Measurements from ENCODE around the gene MBTPS2. TPM values are rescaled to one million over a fixed set of nuclear protein-coding genes. Genes with fewer than 3 reads are reported as not detected.
"Not testable (repeated sequence)": the region's sequence is repeated elsewhere in the genome, so short reads cannot be mapped to it uniquely, and the experiment has no call there.

Gene MBTPS2
- total RNA-seq, 1 donor from 2014 or later: 7.9 TPM

- no peak for ATAC-seq
Measured at GRCh38 chrX:21863241-21863640, 23.8 kb downstream of the MBTPS2 start.

- ATAC-seq: no peak
Measured at GRCh38 chrX:21865436-21865835, 26.0 kb downstream of the MBTPS2 start.

- ATAC-seq: no peak
Measured at GRCh38 chrX:21870494-21870893, 31.1 kb downstream of the MBTPS2 start.

DNA sequence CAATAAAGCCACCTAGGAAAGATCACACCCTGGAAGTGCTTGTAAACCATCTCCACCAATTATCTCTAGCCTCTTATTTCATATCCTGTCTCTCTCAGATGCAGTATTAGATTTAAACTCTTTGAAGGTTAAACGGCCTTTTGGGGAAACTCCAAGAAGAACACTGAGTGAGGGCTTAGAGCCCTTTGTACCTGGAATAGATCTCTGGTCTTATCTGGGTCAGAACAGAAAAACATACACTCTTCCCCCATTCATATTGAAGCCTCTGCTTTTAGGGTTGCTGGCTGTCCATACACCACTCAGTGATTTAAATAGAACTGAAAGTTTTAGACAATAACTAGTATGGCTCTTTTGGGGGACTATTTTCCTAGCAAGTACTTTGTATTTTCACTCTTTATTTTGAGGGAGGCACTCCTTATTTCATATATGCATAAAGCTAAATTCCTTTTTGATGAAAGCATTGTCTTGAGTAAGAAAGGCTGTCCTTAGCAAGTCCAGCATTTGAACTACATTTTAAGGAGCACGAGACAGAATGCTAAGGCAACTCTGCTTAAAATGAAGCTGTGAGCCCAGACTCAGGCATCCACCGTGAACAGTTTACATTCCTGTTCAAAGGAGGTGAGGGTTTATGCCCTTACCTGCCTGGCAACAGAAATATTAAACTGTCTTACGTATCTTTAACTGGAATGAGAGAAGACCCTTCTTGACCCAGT, 33.8 kb downstream of the MBTPS2 start:
- ATAC-seq: no peak

DNA sequence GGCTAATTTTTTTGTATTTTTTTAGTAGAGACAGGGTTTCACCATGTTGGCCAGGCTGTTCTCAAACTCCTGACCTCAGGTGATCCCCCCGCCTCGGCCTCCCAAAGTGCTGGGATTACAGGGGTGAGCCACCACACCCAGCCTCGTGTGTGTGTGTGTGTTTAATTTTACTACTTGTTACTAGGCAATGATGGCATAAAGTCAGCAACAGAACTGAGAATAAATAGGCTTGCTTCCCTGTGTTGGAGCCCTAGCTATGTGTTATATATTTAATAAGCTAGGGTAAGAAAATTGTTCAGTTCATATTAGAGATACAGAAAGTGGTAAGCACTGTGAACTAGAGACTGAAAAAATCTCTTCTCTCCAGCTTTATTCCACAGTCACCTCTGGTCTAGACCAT, 34.8 kb downstream of the MBTPS2 start:
- not testable (repeated sequence) for ATAC-seq

- no peak for ATAC-seq
Measured at GRCh38 chrX:21875013-21875412, 35.6 kb downstream of the MBTPS2 start.

DNA sequence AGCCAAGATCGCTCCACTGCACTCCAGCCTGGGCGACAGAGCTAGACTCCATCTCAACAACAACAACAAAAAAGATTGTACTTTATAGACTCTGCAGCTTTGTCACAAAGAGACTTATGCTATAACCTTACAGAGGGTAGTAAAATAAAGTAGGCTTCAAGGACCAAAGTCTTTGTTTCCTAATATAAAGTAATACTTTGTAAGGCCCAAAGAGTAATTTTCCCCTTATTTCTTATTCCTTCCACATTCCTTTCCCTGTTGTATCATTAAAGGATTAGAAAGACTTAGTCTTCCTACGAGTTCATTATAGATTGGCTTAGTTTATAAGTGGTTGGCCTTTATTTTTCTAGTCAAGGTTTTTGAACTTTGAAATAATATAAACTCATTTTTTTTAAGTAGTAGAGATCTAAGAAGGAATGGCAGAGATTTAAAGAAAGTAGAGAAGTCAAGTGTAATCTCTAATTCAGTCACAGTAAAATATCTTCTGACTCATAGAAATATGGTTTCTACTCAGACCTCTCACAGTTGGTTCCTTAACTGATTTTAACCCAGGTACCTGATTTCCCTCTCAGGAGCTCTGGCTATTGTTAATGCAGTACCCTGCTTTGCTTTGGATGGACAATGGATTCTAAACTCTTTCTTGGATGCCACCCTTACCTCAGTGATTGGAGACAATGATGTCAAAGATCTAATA, 42.6 kb downstream of the MBTPS2 start:
- no peak for ATAC-seq

DNA sequence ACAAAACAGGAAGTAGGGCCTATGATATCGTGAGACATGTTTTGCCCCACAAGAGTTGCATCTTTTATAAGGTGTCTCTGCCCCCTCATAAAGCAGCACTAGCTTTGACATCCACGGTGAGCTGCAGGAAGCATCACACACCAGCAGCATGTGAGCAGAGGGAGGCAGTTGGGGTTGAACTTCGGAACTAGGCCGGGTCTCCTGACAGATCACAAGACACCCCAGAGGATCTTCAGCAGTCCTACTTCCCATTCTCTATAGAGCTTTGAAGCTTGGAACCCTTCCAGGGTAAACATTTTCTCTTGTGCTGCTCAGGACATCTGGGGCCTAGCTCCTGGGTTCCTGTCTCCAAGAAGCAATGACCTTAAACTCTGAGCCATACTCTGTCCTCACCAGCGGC, 43.8 kb downstream of the MBTPS2 start:
- no peak for ATAC-seq

GRCh38 chrX:21885568-21885967, 46.2 kb downstream of the MBTPS2 start:
- ATAC-seq: no peak

- no peak for ATAC-seq
Measured at GRCh38 chrX:21905313-21905712, 65.9 kb downstream of the MBTPS2 start.

DNA sequence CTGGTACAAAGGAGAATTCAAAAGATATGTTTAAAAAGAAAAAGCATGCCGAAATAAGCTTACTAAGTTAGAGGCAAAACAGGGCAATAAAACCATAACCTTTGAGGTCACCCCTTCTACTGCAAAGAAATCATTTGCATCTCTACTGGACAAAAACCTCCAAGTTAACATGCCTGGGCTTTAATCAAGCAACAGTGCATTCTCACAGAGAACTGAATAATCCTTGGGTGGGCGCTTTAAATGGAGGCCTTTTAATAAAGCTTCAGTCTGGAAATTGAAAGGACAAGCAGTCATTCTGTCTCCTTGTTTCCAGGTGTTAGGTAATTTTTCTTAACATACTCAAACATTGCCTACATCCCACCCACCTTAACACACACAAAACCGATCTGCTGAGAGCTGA, 66.5 kb downstream of the MBTPS2 start:
- no peak for ATAC-seq

DNA sequence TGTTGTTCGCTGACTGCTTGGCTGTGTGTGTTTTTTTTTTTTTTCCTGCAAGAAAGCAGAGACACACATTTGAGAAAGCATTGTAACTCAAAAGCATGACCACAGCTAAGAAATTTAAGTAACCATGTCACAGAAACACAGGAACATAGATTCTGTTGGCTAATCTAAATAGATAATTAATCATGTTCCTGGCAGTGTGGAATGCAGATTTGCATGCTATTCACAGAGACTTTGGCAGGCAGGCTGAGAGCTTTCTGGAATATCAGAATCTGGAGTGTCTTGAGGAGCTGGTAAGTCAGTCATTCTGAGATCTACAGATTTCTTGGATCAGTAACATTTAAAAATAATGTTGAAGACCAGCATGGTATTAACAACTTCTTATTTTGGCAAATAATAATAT, 67.8 kb downstream of the MBTPS2 start:
- no peak for ATAC-seq

GRCh38 chrX:21911481-21911880, 72.1 kb downstream of the MBTPS2 start:
- no peak for ATAC-seq

DNA sequence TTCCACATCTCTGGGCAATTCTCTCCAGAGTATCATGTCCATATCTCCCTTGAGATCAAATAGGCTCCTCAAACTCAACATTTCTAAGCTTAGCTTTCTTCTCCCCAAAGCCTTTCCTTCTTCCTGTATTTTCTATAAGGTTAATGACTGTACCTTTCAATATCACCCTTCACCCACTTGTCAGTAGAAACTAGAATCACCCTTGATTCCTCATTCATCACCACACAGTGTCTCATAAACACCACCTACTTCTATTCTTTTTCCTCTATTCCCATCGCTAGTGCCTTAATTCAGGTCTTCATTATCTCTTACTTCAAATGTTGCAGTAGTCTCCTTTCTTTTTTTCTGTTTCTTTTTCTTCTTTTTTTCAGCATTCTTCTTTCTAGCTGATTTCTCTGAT, 72.8 kb downstream of the MBTPS2 start:
- ATAC-seq: no peak

GRCh38 chrX:21912989-21913388, 73.6 kb downstream of the MBTPS2 start:
- ATAC-seq: no peak

DNA sequence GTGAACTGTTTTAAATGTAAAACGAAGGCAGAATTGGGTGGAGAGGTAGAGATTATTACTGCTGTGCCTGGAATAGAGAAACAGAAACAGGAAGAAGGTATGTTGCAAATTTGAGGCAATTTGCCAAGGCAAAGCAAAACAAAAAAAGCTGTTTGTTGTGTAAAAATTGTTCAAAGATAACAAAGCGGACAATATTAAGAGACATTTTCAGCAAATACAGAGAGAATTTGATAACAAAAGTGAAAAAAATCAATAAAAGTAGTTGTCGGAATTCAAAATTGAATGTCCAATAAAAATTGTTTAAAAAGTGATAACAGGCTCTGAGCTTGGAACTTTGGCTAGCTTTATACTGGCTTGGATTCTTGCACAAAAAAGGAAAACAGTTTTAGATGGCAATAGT, 86.7 kb downstream of the MBTPS2 start:
- ATAC-seq: no peak

DNA sequence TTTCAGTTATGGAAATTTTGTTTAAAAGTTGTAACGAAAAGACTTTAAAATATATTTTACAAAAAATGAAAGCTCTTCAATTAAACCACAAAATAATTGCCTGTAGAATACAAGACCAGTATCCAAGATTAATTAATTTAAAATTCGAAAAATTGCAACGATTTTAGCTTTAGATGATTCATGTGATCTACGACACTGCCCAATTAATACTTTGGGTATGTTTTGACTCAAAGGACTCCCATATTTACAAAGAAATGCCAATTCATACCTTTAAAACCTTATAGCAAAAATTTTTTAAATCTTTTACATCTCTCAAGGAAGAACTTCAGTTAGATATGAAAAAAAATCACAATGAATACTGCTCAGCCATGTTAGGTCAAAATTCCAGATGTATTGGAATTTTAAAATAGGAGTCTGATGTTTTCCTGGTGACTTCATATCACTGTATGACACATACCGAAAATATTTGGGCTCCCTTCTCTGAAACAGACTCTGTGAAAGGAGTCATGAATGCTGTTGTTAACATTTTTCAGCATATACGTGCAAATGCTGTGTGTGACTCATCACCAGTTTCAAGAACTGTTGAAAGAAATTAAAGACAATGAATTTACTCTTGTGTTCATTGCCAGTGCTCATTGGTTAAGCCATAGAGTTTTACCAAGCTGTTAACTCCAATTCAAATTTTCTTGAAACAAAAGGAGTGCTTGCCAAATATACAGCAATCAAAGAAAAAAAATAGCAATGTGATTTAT, 87.3 kb downstream of the MBTPS2 start:
- peak; percentile 75 for ATAC-seq

DNA sequence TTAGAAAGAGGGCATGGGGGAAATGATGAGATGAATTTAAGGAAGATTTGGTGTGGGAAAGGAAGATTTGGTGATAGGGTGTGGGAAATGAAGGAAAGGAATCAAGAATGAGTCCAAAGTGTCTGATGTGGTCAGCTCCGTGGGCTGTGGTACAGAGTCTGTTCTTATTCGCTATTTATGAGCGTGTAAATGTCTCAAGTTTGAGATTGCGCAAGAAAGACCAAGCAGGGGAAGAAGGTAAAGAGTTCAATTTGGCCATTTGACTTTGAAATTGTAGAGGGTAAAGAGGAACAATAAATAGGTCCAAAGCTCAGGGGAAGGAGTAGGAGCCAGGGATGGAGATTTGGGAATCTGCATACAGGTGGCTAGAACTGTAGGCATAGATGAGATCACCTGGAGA, 89.8 kb downstream of the MBTPS2 start:
- ATAC-seq: no peak

- ATAC-seq: no peak
Measured at GRCh38 chrX:21930986-21931385, 91.6 kb downstream of the MBTPS2 start.

DNA sequence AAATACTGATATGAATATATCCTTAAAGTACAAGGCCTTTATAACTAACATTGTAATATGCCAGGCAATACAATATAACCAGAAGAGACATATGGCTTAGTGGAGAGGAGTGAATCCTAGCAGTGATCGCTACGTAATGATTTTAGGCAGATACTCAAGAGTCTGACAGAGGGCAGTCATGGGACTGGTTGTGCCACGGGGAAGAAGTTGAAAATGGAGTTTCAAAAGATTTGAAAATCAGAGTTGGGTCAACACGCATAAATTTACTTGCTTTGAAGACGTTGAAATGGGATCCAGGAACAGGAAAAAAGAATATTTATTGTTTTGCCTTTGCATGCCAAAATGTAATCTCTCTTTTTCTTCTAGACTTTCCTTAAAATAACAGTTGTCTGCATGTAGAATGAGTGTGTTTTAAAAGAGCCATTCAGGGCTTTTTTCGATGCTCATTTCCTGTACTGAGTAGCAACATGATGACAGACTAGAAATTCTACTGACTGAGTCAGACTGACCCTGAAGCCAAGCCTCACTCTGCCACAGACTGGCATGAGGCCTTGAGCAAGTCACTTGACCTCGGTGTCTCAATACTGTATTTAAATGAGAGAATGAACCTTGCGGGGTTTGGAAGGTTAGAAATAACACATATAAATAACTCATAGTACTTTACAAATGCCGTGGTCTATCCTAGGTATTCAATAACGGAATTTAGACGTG, 93.0 kb downstream of the MBTPS2 start:
- peak; percentile 94 for ATAC-seq

- no peak for ATAC-seq
Measured at GRCh38 chrX:21933077-21933476, 93.7 kb downstream of the MBTPS2 start.

DNA sequence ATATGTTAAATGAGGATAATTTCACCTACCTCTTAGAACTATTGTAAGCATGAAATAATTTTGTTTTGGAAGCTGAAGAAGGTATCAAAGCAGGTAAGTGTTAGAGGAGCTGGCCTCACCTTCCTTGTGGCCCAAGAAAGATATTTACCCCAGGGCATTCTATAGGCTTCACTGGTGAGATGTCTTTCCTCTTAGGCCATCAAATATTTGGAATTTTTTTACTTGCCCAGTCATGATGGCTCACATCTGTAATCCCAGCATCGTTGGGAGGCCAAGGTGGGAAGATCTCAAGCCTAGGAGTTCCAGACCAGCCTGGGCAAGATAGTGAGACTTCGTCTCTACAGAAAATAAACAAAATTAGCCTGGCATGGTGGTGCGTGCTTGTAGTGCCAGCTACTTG, 95.0 kb downstream of the MBTPS2 start:
- ATAC-seq: no peak

Measured in esophagus mucosa (tissue), 1 donor.